PC-9 (cell line): ENCODE results near the gene MOB3C.

Experiments
- EZH2 ChIP-seq: fragments of 200-600 bp; sonication (generic); IDR thresholded peaks from 2 replicates; pipeline ENCODE4 v1.8.0; 2017; ENCODE audit warnings: antibody characterized with exemption, low read depth
- TF ChIP-seq, protein P1 (sequence below): fragments of 200-600 bp; sonication (generic); conservative IDR thresholded peaks from 2 replicates; pipeline ENCODE4 v1.6.1; 2017; ENCODE audit warnings: mixed run types, antibody characterized with exemption, mild to moderate bottlenecking, moderate library complexity

DNA sequence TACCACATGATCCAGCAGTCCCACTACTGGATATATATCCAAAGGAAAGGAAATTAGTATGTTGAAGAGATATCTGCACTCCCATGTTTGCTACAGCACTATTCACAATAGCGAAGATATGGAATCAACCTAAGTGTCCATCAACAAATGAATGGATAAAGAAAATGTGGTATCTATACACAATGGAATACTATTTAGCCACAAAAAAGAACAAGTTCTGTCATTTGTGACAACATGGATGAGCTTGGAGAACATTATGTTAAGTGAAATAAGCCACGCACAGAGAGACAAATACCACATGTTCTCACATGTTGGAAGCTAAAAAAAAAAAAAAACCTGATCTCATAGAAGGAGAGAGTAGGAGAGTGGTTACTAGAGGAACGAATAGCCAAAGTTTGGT lies 33.9 kb upstream of the MOB3C start:
- TF ChIP-seq, protein P1, sequence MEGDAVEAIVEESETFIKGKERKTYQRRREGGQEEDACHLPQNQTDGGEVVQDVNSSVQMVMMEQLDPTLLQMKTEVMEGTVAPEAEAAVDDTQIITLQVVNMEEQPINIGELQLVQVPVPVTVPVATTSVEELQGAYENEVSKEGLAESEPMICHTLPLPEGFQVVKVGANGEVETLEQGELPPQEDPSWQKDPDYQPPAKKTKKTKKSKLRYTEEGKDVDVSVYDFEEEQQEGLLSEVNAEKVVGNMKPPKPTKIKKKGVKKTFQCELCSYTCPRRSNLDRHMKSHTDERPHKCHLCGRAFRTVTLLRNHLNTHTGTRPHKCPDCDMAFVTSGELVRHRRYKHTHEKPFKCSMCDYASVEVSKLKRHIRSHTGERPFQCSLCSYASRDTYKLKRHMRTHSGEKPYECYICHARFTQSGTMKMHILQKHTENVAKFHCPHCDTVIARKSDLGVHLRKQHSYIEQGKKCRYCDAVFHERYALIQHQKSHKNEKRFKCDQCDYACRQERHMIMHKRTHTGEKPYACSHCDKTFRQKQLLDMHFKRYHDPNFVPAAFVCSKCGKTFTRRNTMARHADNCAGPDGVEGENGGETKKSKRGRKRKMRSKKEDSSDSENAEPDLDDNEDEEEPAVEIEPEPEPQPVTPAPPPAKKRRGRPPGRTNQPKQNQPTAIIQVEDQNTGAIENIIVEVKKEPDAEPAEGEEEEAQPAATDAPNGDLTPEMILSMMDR, result no peak
- TF ChIP-seq EZH2, result no peak
